Calu3 (cell line): ENCODE results near the gene ANKRD13C. TPM values are rescaled to one million over a fixed set of nuclear protein-coding genes. Genes with fewer than 3 reads are reported as not detected.

Source experiments
- BruUV-seq: library from RNA; stranded (reverse); fragments of 400-500 nt; replicated peaks from 2 replicates; lab custom pipeline; 2021; lab: Mats Ljungman, UMichigan
- CTCF ChIA-PET: fragments of 300-600 bp; sonication (Branson Sonifier 250); formaldehyde crosslinking; loops from one replicate; lab custom pipeline; 2022; ENCODE audit warnings: antibody characterized with exemption; lab: Charles Lee
- DNase-seq: peaks from one replicate; pipeline ENCODE4 v3.0.0; 2022
- H3K27ac Mint-ChIP-seq: one replicate; pipeline ENCODE4 v1.8.0; 2022; ENCODE audit warnings: mixed read lengths; ENCODE audit not compliant: unreplicated experiment
- H3K27me3 Mint-ChIP-seq: one replicate; pipeline ENCODE4 v1.8.0; 2022; ENCODE audit warnings: mixed read lengths; ENCODE audit not compliant: unreplicated experiment
- H3K36me3 Mint-ChIP-seq: one replicate; pipeline ENCODE4 v1.8.0; 2022; ENCODE audit warnings: mild to moderate bottlenecking, moderate library complexity, mixed read lengths; ENCODE audit not compliant: insufficient read depth, unreplicated experiment
- H3K4me1 Mint-ChIP-seq: one replicate; pipeline ENCODE4 v1.8.0; 2022; ENCODE audit warnings: mild to moderate bottlenecking, low read depth, mixed read lengths; ENCODE audit not compliant: unreplicated experiment
- H3K4me3 Mint-ChIP-seq: one replicate; pipeline ENCODE4 v1.8.0; 2022; ENCODE audit warnings: mild to moderate bottlenecking, low read depth, moderate library complexity, mixed read lengths; ENCODE audit not compliant: unreplicated experiment
- H3K9me3 Mint-ChIP-seq: one replicate; pipeline ENCODE4 v1.8.0; 2022; ENCODE audit warnings: low read depth, mixed read lengths; ENCODE audit not compliant: unreplicated experiment
- intact Hi-C: fragments of 100-400 bp; cut with micrococcal nuclease; formaldehyde crosslinking; loops from one replicate; pipeline ENCODE4 v1.10.0; 2022; ENCODE audit not compliant: unreplicated experiment
- total RNA-seq: library from RNA; stranded (reverse); gene quantifications from 2 replicates; pipeline ENCODE4 v1.2.3, GENCODE V29; 2022
- TF ChIP-seq, protein P1 (sequence below): fragments of 200-600 bp; IDR thresholded peaks from one replicate; pipeline ENCODE4 v1.8.0; 2022; ENCODE audit warnings: antibody characterized with exemption; ENCODE audit not compliant: unreplicated experiment

ANKRD13C gene
- total RNA-seq, 1 experiment from 2014 or later = 25.2 TPM

GRCh38 chr1:70311369-70311768 lies 43.2 kb downstream of the ANKRD13C start:
- DNase-seq = no peak
- intact Hi-C loops = loop anchor here (10.0 kb wide), 1 partner anchor 763 kb away; no protein-coding TSS in a partner anchor
- no peaks in the 10 kb centered on the region for H3K9me3 Mint-ChIP-seq
- no TSS peak for BruUV-seq
- CTCF ChIA-PET = no interaction called here
- H3K36me3 Mint-ChIP-seq = peaks cover 6% of the 10 kb centered on the region
- H3K4me3 Mint-ChIP-seq = no peak overlapping the region
- no peaks in the 10 kb centered on the region for H3K27me3 Mint-ChIP-seq
- no peak overlapping the region for H3K27ac Mint-ChIP-seq
- TF ChIP-seq, protein P1, sequence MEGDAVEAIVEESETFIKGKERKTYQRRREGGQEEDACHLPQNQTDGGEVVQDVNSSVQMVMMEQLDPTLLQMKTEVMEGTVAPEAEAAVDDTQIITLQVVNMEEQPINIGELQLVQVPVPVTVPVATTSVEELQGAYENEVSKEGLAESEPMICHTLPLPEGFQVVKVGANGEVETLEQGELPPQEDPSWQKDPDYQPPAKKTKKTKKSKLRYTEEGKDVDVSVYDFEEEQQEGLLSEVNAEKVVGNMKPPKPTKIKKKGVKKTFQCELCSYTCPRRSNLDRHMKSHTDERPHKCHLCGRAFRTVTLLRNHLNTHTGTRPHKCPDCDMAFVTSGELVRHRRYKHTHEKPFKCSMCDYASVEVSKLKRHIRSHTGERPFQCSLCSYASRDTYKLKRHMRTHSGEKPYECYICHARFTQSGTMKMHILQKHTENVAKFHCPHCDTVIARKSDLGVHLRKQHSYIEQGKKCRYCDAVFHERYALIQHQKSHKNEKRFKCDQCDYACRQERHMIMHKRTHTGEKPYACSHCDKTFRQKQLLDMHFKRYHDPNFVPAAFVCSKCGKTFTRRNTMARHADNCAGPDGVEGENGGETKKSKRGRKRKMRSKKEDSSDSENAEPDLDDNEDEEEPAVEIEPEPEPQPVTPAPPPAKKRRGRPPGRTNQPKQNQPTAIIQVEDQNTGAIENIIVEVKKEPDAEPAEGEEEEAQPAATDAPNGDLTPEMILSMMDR = no peak
- no peaks in the 10 kb centered on the region for H3K4me1 Mint-ChIP-seq

DNA sequence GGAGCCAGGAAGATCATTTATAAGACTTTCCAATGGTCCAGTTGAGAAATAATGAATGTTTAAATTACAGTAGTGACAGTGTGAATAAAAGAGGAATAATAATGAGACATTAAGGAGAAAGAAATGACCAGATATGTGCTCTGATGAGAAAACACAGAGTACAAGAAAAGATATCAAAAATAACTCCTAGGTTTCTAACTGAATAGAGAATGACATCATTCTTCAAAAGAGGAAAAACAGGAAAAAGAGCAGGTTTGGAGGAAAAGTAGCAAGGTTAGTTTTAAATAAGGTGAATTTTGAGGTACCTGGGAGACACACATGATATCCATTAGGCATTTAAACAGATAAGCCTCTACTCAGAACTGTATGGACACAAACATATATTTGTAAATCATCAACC lies 55.0 kb downstream of the ANKRD13C start:
- H3K4me3 Mint-ChIP-seq = no peak overlapping the region
- peak overlapping the region; percentile 53 for H3K27ac Mint-ChIP-seq
- intact Hi-C loops = no loop called here
- no peaks in the 10 kb centered on the region for H3K9me3 Mint-ChIP-seq
- peaks cover 13% of the 10 kb centered on the region for H3K36me3 Mint-ChIP-seq
- BruUV-seq = no TSS peak
- H3K4me1 Mint-ChIP-seq = peaks cover 14% of the 10 kb centered on the region
- DNase-seq = no peak
- TF ChIP-seq, protein P1 = no peak
- no peaks in the 10 kb centered on the region for H3K27me3 Mint-ChIP-seq
- CTCF ChIA-PET = no interaction called here

DNA sequence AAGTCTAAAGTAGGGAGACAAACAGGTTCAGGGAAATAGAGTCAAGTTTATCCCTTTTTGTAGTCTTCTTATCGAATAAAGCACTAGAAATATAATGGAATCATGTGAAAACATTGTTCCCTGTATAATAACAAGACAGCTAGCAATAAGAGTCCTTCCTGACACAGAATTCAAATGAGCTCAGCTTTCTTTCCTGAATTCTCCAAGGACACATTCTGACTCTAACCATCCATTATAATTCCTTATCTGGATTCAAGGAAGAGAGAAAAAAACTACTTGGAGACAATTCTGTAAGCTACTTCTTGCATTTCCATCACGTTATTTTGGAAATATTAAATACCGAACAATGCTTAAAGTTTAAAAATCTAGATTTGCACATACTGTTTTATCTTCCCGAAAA lies 58.8 kb downstream of the ANKRD13C start:
- Mint-ChIP-seq H3K4me1 (peaks cover 14% of the 10 kb centered on the region), H3K27ac (no peak overlapping the region), H3K9me3 (no peaks in the 10 kb centered on the region), H3K4me3 (no peak overlapping the region), H3K27me3 (no peaks in the 10 kb centered on the region), H3K36me3 (peaks cover 14% of the 10 kb centered on the region)
- CTCF ChIA-PET = no interaction called here
- no peak for DNase-seq
- intact Hi-C loops = no loop called here
- BruUV-seq = no TSS peak
- TF ChIP-seq, protein P1 = no peak

DNA sequence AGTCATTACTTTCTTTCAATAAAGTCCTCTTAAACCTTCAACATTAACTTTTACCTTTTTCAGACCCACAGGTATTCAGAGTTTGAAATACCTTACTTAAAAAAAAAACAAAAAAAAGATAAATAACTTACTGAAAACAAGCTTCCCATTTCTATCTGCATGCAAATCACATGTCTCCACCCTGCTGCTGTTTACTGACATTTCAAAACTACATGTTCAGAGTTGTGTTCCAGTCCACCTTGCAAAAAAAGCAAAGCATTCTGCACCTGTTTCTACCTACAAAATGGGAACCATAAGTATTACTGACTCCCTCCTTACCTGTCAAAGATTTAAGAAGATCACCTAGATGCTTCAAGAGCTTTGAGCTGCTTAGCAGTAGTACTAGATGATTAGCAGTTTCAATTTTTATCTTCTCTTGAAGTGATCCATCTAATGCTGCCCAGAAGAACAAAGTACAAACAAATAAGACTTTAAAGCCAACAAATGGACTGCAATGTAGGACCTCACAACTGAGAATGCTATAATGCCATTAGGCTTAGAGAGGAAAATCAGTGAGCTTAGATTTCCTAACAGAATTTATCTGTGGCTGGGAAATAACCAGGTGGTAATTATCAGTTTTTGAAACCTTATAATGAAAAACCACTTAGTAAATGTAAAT lies 61.2 kb downstream of the ANKRD13C start:
- H3K27me3 Mint-ChIP-seq = no peaks in the 10 kb centered on the region
- TF ChIP-seq, protein P1 = no peak

More for the DNA sequence above, 61.2 kb downstream of the ANKRD13C start:
- H3K36me3 Mint-ChIP-seq = peaks cover 24% of the 10 kb centered on the region
- no peaks in the 10 kb centered on the region for H3K9me3 Mint-ChIP-seq
- no peak overlapping the region for H3K4me3 Mint-ChIP-seq
- BruUV-seq = no TSS peak
- no peak for DNase-seq
- CTCF ChIA-PET = interaction anchor here (0.5 kb wide), 1 partner anchor 121 kb away, joined by 3 read pairs; no protein-coding TSS in a partner anchor
- H3K4me1 Mint-ChIP-seq = no peaks in the 10 kb centered on the region
- intact Hi-C loops = no loop called here
- no peak overlapping the region for H3K27ac Mint-ChIP-seq
